BLaER1 (cell line): ENCODE results near the gene KLHL40.
"Not testable (repeated sequence)": the region's sequence is repeated elsewhere in the genome, so short reads cannot be mapped to it uniquely, and the experiment has no call there.

ENCODE experiments used
- H3K27ac ChIP-seq: shearing (Covaris generic); formaldehyde crosslinking; 2 replicates; pipeline ENCODE4 v1.8.1; 2022
- H3K27me3 ChIP-seq: shearing (Covaris generic); formaldehyde crosslinking; 2 replicates; pipeline ENCODE4 v1.8.1; 2022
- H3K36me3 ChIP-seq: shearing (Covaris generic); formaldehyde crosslinking; 2 replicates; pipeline ENCODE4 v1.8.1; 2022
- H3K4me1 ChIP-seq: shearing (Covaris generic); formaldehyde crosslinking; 2 replicates; pipeline ENCODE4 v1.8.1; 2022
- H3K4me2 ChIP-seq: shearing (Covaris generic); formaldehyde crosslinking; 2 replicates; pipeline ENCODE4 v1.8.1; 2022
- H3K4me3 ChIP-seq: shearing (Covaris generic); formaldehyde crosslinking; 2 replicates; pipeline ENCODE4 v1.8.1; 2022
- H3K9ac ChIP-seq: shearing (Covaris generic); formaldehyde crosslinking; 2 replicates; pipeline ENCODE4 v1.8.1; 2022
- H3K9me3 ChIP-seq: shearing (Covaris generic); formaldehyde crosslinking; 2 replicates; pipeline ENCODE4 v1.8.1; 2022
- H4K20me1 ChIP-seq: shearing (Covaris generic); formaldehyde crosslinking; 2 replicates; pipeline ENCODE4 v1.8.1; 2022
- Cebpa-rat ChIP-seq: shearing (Covaris generic); IDR thresholded peaks from 2 replicates; pipeline ENCODE4 v1.8.1; 2022

Gene KLHL40

GRCh38 chr3:42718338-42718737 is 33.0 kb downstream of the KLHL40 start:
- no peak overlapping the region for H3K4me3 ChIP-seq

GRCh38 chr3:42719002-42719401 is 33.7 kb downstream of the KLHL40 start:
- Histone ChIP-seq H3K4me3 (no peak overlapping the region), H3K9ac (no peak overlapping the region), H3K9me3 (no peaks in the 10 kb centered on the region), H3K27ac (no peak overlapping the region), H3K36me3 (no peaks in the 10 kb centered on the region), H3K4me2 (no peak overlapping the region), H3K27me3 (no peaks in the 10 kb centered on the region), H3K4me1 (no peaks in the 10 kb centered on the region), H4K20me1 (no peaks in the 10 kb centered on the region)
- TF ChIP-seq Cebpa-rat: no peak

More at GRCh38 chr3:42718338-42718737, 33.0 kb downstream of the KLHL40 start:
- Histone ChIP-seq H3K27me3 (no peaks in the 10 kb centered on the region), H3K27ac (no peak overlapping the region), H4K20me1 (no peaks in the 10 kb centered on the region), H3K9ac (no peak overlapping the region), H3K4me2 (no peak overlapping the region), H3K36me3 (no peaks in the 10 kb centered on the region), H3K4me1 (no peaks in the 10 kb centered on the region), H3K9me3 (no peaks in the 10 kb centered on the region)
- no peak for TF ChIP-seq Cebpa-rat

GRCh38 chr3:42720126-42720525 is 34.8 kb downstream of the KLHL40 start:
- Histone ChIP-seq H3K9ac (no peak overlapping the region), H3K4me1 (no peaks in the 10 kb centered on the region), H4K20me1 (no peaks in the 10 kb centered on the region), H3K4me3 (no peak overlapping the region), H3K27me3 (no peaks in the 10 kb centered on the region), H3K27ac (no peak overlapping the region), H3K9me3 (no peaks in the 10 kb centered on the region), H3K36me3 (no peaks in the 10 kb centered on the region), H3K4me2 (no peak overlapping the region)
- no peak for TF ChIP-seq Cebpa-rat

GRCh38 chr3:42721690-42722089 is 36.4 kb downstream of the KLHL40 start:
- H3K27me3 ChIP-seq: no peaks in the 10 kb centered on the region
- no peaks in the 10 kb centered on the region for H3K4me1 ChIP-seq
- no peaks in the 10 kb centered on the region for H3K36me3 ChIP-seq
- H3K4me3 ChIP-seq: no peak overlapping the region
- no peaks in the 10 kb centered on the region for H4K20me1 ChIP-seq
- H3K4me2 ChIP-seq: no peak overlapping the region
- TF ChIP-seq Cebpa-rat: no peak
- no peaks in the 10 kb centered on the region for H3K9me3 ChIP-seq
- no peak overlapping the region for H3K9ac ChIP-seq
- no peak overlapping the region for H3K27ac ChIP-seq

- H3K4me2 ChIP-seq, H3K27me3 ChIP-seq: not testable (repeated sequence)
Observed at GRCh38 chr3:42722442-42722841, 37.1 kb downstream of the KLHL40 start.

GRCh38 chr3:42723219-42723618 is 37.9 kb downstream of the KLHL40 start:
- Histone ChIP-seq H3K36me3 (no peaks in the 10 kb centered on the region), H3K27ac (no peak overlapping the region), H4K20me1 (no peaks in the 10 kb centered on the region), H3K4me2 (no peak overlapping the region), H3K9ac (no peak overlapping the region), H3K27me3 (no peaks in the 10 kb centered on the region), H3K9me3 (no peaks in the 10 kb centered on the region), H3K4me1 (no peaks in the 10 kb centered on the region), H3K4me3 (no peak overlapping the region)
- no peak for TF ChIP-seq Cebpa-rat

More at GRCh38 chr3:42722442-42722841, 37.1 kb downstream of the KLHL40 start:
- not testable (repeated sequence) for H3K4me3 ChIP-seq, H3K4me1 ChIP-seq, H3K9ac ChIP-seq, H3K27ac ChIP-seq, H3K9me3 ChIP-seq, H4K20me1 ChIP-seq, H3K36me3 ChIP-seq

- H3K9me3 ChIP-seq: no peaks in the 10 kb centered on the region
- H3K9ac ChIP-seq: no peak overlapping the region
- H3K4me2 ChIP-seq: no peak overlapping the region
- no peak overlapping the region for H3K4me3 ChIP-seq
- no peaks in the 10 kb centered on the region for H3K4me1 ChIP-seq
- no peaks in the 10 kb centered on the region for H3K36me3 ChIP-seq
- TF ChIP-seq Cebpa-rat: no peak
- no peaks in the 10 kb centered on the region for H3K27me3 ChIP-seq
- no peaks in the 10 kb centered on the region for H4K20me1 ChIP-seq
- H3K27ac ChIP-seq: no peak overlapping the region
Observed at GRCh38 chr3:42725454-42725853, 40.1 kb downstream of the KLHL40 start.

- no peak overlapping the region for H3K27ac ChIP-seq
- H4K20me1 ChIP-seq: no peaks in the 10 kb centered on the region
- TF ChIP-seq Cebpa-rat: no peak
- no peak overlapping the region for H3K4me2 ChIP-seq
- H3K27me3 ChIP-seq: no peaks in the 10 kb centered on the region
- H3K4me1 ChIP-seq: no peaks in the 10 kb centered on the region
- H3K9me3 ChIP-seq: no peaks in the 10 kb centered on the region
- no peak overlapping the region for H3K4me3 ChIP-seq
- no peak overlapping the region for H3K9ac ChIP-seq
- no peaks in the 10 kb centered on the region for H3K36me3 ChIP-seq
Observed at GRCh38 chr3:42728056-42728455, 42.7 kb downstream of the KLHL40 start.

- H3K36me3 ChIP-seq: no peaks in the 10 kb centered on the region
- H3K9me3 ChIP-seq: no peaks in the 10 kb centered on the region
- no peak overlapping the region for H3K4me3 ChIP-seq
- no peaks in the 10 kb centered on the region for H3K27me3 ChIP-seq
- no peak overlapping the region for H3K9ac ChIP-seq
- no peak for TF ChIP-seq Cebpa-rat
- H3K4me2 ChIP-seq: no peak overlapping the region
- no peaks in the 10 kb centered on the region for H4K20me1 ChIP-seq
- no peaks in the 10 kb centered on the region for H3K4me1 ChIP-seq
- no peak overlapping the region for H3K27ac ChIP-seq
Observed at GRCh38 chr3:42728668-42729364, 43.5 kb downstream of the KLHL40 start.

- H3K4me1 ChIP-seq: no peaks in the 10 kb centered on the region
- H3K4me2 ChIP-seq: no peak overlapping the region
- no peak overlapping the region for H3K9ac ChIP-seq
- H4K20me1 ChIP-seq: no peaks in the 10 kb centered on the region
- no peak overlapping the region for H3K27ac ChIP-seq
- no peaks in the 10 kb centered on the region for H3K9me3 ChIP-seq
- no peaks in the 10 kb centered on the region for H3K27me3 ChIP-seq
- no peaks in the 10 kb centered on the region for H3K36me3 ChIP-seq
- no peak overlapping the region for H3K4me3 ChIP-seq
- no peak for TF ChIP-seq Cebpa-rat
Observed at GRCh38 chr3:42729404-42730145, 44.2 kb downstream of the KLHL40 start.
